ENCODE measurements around the gene SLC5A10.
"Not testable (repeated sequence)": the region's sequence is repeated elsewhere in the genome, so short reads cannot be mapped to it uniquely, and the experiment has no call there.

The SLC5A10 gene

GRCh38 chr17:19018600-19018950 lies 66.6 kb downstream of the SLC5A10 start:
- no peak for DNase-seq (ENCODE audit: low spot score)

- DNase-seq (ENCODE audit: low spot score) = no peak
Observed at GRCh38 chr17:19019041-19019941, 67.3 kb downstream of the SLC5A10 start.

- no peak for DNase-seq (ENCODE audit: low spot score)
Observed at GRCh38 chr17:19020016-19020415, 68.1 kb downstream of the SLC5A10 start.

- DNase-seq (ENCODE audit: low spot score) = not testable (repeated sequence)
Observed at GRCh38 chr17:19021011-19021621, 69.2 kb downstream of the SLC5A10 start.

GRCh38 chr17:19021622-19022083 lies 69.7 kb downstream of the SLC5A10 start:
- DNase-seq (ENCODE audit: low spot score) = peak; percentile 27

- DNase-seq (ENCODE audit: low spot score) = no peak
Observed at GRCh38 chr17:19022128-19022527, 70.2 kb downstream of the SLC5A10 start.

- DNase-seq (ENCODE audit: low spot score) = no peak
Observed at GRCh38 chr17:19022747-19023146, 70.8 kb downstream of the SLC5A10 start.

GRCh38 chr17:19023209-19023999 lies 71.4 kb downstream of the SLC5A10 start:
- no peak for DNase-seq (ENCODE audit: low spot score)

- DNase-seq (ENCODE audit: low spot score) = no peak
Observed at GRCh38 chr17:19024101-19025078, 72.4 kb downstream of the SLC5A10 start.

- DNase-seq (ENCODE audit: low spot score) = not testable (repeated sequence)
Observed at GRCh38 chr17:19028671-19029070, 76.7 kb downstream of the SLC5A10 start.

GRCh38 chr17:19029740-19030139 lies 77.8 kb downstream of the SLC5A10 start:
- not testable (repeated sequence) for DNase-seq (ENCODE audit: low spot score)

- DNase-seq (ENCODE audit: low spot score) = not testable (repeated sequence)
Observed at GRCh38 chr17:19030771-19031449, 78.9 kb downstream of the SLC5A10 start.

- peak; percentile 40 for DNase-seq (ENCODE audit: low spot score)
Observed at GRCh38 chr17:19031729-19032128, 79.8 kb downstream of the SLC5A10 start.

GRCh38 chr17:19032377-19032988 lies 80.5 kb downstream of the SLC5A10 start:
- DNase-seq (ENCODE audit: low spot score) = not testable (repeated sequence)

GRCh38 chr17:19036186-19036585 lies 84.2 kb downstream of the SLC5A10 start:
- not testable (repeated sequence) for DNase-seq (ENCODE audit: low spot score)

GRCh38 chr17:19037547-19037946 lies 85.6 kb downstream of the SLC5A10 start:
- DNase-seq (ENCODE audit: low spot score) = not testable (repeated sequence)

- DNase-seq (ENCODE audit: low spot score) = not testable (repeated sequence)
Observed at GRCh38 chr17:19038007-19038406, 86.0 kb downstream of the SLC5A10 start.

GRCh38 chr17:19038730-19039129 lies 86.8 kb downstream of the SLC5A10 start:
- DNase-seq (ENCODE audit: low spot score) = not testable (repeated sequence)

GRCh38 chr17:19040350-19040749 lies 88.4 kb downstream of the SLC5A10 start:
- DNase-seq (ENCODE audit: low spot score) = not testable (repeated sequence)

- not testable (repeated sequence) for DNase-seq (ENCODE audit: low spot score)
Observed at GRCh38 chr17:19041871-19042270, 89.9 kb downstream of the SLC5A10 start.

Data from CD4-positive, alpha-beta T cell treated with Interleukin-15 for 4 hours (primary cell).